Right hindlimb (tissue), 1 donor: ENCODE results near the gene ADAM10.
"Not testable (repeated sequence)": the region's sequence is repeated elsewhere in the genome, so short reads cannot be mapped to it uniquely, and the experiment has no call there.

ENCODE experiments used
- DNase-seq: peaks from one replicate; pipeline ENCODE4 v3.0.0-alpha.2; 2018

Gene ADAM10

DNA sequence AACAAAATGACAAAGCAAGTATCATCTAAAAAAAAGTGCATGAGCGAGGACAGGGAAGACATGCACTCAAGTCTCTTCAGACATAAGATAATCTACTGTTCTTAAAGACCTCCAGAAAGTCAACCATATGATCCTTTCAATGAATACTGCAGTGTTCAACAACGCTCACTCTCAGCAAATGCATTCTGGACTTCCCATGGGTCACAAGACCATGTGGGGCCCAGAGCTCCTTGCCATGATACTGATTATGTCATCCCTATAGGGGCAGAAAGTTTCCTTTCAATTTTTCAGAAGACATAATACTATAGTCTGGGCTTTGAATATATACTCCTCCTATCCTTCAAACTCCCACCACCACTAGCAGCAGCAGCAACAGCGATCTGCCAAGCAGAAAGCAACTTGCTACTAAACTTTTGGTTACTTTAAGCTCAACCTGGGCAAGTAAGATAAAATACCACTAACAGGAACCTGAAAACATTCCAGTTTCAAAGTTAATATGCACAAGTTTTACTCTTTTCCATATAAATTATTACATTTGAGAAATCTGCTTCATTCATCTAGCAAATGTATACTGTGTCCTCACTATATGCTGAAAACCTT lies 143.5 kb downstream of the ADAM10 start:
- DNase-seq, result no peak

- DNase-seq, result no peak
These were observed 145.0 kb downstream of the ADAM10 start for GRCh38 chr15:58604455-58604923.

GRCh38 chr15:58603927-58604326 lies 145.6 kb downstream of the ADAM10 start:
- not testable (repeated sequence) for DNase-seq

- no peak for DNase-seq
These were observed 146.7 kb downstream of the ADAM10 start for GRCh38 chr15:58602823-58603222.

- DNase-seq, result no peak
These were observed 150.7 kb downstream of the ADAM10 start for GRCh38 chr15:58598829-58599210.

DNA sequence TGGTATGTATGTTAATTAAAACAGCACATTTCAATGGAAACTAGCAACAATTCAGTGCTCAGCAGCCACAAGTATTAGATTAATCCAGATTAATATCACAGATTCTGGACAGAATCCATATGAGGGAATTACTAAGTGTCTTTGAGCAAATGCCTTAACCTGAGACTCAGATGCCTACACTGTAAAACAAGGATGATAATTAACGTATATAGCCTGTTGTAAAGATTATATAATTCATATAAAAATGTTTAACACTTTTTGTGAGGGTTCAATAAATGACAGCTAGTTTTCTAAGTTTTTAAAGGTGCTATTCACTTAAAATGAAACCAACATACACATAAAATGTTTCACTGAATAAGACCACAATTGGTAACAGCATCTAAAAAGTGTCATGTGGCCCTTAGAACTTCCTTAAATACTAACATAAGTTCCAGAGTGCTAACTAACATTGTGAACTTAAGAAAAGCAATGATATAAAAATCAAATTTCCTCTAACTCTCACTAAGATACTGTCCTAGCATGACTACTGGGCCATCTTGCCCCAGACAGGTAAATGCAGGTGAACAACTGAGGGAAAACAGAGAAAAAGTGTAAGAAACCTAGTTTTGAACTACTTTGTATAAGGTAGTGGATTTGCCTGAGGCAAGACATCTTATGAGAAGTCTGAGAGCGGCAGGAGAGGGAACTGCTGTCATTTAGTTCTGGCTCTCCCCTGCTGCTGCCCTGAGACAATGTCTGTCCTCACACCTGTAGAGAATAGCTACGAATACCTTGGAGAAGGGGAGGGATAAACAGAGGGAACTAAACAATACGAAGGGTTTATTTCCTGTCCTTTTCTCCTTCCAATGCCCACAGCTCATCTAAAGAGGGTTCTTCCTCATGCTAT lies 151.3 kb downstream of the ADAM10 start:
- no peak for DNase-seq

DNA sequence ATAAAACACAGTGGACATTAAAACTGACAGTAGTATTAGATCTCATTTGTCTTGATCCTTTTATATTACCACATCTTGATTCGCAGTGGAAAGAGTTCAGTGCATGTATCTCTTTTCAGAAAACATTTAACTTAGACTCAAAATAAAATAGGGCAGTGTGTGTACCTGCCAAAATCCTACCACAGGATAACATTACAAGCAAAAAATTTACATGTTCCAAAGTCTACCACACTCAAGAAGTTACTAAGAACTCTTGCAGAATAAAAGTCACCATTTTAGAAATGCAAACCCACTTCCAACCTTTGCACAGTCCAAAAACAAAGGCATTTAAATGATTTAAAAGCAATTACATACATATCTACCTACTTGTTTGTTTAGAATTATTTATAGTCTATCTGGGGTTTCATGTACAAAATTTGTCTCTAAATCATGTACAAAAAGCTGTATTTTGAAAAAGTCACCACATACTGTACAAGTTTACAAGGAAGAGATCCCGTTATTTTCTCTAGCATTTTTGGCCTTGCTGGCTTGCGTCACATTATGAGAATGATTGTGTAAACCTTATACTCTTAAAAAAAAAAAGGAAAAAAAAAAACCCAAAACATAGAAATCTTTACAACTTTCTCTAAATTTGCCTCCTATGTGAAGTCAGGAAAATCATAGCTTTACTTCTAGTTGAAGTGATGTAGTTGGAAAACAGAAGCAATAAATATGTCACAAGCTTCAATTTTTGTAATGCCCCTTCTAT lies 153.8 kb downstream of the ADAM10 start:
- DNase-seq, result no peak

- DNase-seq, result no peak
These were observed 154.6 kb downstream of the ADAM10 start for GRCh38 chr15:58594898-58595297.

DNA sequence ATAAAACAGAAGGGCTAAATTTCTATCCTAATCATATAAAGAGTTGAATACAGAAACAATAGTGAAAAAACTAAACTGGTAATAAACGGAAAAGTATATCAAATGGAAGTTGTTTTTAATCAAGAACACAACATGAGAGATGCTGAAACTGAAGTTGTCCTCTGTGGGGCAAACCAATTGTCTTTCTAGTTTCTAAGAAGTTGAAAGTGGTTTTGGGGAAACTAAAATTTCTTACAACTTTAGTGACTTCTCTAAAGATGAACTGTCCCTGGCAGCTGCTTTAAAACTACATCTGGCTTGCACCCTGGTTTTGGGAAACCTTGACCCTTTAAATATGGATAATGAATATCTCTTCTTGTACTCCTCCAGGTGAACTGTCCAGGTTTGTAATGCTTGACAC lies 155.6 kb downstream of the ADAM10 start:
- DNase-seq, result no peak

GRCh38 chr15:58590926-58591325 lies 158.6 kb downstream of the ADAM10 start:
- no peak for DNase-seq

DNA sequence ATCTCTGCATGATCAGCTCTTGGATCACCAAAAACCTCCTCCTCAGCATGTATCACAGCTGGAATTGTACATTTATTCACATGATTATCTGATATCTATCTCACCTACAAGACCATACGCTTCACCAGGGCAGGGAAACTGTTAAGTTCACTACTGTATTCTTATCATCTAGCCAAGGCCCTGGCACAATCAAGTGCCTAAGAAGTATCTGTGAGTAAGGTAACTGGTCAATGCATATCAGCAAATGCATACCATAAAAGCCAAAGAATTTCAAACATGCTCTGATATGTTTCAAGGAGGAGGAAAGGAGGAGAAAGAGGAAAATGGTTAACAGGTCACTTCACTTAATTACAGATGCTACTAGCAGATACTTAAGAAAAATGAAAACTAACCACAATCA lies 159.3 kb downstream of the ADAM10 start:
- no peak for DNase-seq

- no peak for DNase-seq
These were observed 160.5 kb downstream of the ADAM10 start for GRCh38 chr15:58589047-58589446.

GRCh38 chr15:58588096-58588495 lies 161.4 kb downstream of the ADAM10 start:
- no peak for DNase-seq

DNA sequence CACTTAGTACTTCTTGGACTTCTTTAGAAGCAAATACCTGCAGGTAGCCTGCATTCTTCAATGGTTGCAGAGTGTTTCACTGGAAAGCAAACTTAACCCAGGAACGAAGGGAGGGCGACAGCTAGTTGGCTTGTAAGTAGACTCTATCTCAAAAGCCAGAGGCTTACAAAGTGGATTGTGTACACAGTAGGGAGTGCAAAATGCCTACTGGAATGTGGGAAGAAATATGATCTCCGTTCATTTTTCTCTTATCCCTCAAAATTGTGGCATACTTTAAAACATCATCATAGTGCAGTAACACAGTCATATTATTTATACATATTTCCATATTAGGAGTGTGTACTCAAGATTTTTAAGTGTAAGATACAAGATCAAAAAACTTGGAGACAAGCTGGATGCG lies 162.0 kb downstream of the ADAM10 start:
- no peak for DNase-seq

DNA sequence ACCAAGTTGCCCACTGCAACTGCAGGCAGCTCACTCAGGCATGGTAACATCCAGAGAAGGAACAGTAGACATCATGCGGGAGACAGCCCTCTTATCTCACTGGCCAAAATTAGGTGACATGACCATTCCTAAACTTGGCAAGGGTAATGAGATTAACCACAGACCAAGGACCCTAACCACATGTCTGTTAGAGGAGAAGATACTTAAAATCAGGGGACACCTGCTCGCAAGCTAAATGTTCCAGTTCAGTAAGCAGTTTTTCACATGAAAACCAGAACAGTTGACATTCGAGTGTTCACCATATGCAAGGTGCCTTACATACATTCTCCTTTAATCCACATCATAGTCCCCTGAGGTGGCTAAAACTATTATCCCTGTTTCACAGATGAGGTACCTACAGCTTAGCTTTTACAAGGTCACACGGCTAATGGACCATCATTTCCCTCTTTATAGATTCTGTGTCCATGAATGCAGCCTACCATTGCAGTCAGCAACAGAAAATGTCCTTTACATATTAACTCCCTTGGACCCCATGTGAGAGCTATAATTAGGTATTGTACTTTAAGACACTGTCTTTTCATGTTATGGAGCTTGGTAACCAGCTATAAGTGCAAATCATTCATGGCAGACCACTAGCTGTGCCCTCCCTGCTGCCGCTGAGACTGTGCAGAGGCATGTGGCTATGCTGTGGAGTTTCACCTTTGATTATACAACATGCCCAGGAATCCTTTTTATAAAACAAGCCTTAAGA lies 163.6 kb downstream of the ADAM10 start:
- DNase-seq, result no peak

DNA sequence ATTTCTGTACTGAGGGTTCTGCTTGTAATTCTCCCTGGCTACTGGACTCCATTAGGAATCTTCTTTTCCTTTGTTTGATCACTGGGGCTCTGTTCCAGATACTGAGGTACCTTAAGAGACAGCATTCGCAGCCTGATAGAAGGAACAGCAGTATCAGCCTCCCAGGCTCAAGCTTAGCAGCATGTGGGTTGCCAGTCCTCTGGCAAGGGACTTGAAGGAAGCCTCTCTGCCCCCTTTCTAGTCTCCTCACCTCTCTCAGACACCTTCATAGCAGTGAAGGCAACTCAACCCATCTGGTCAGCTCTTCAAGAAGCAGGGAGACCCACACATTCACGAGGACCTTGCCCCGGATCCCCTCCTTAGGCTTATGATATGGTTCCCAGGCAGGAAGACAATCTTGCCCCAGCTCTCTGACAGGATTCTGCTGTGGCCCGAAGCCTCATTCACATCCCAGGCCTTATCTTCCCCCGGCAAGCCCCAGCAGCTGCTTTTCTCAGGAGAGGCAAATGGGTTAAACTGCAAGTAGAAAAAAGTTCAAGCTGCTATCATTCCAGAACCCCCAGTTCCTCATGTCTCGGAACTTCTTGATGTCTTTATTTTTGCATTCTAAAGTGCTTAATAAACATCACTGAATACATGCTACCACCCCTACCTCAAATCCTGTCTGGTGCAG lies 164.6 kb downstream of the ADAM10 start:
- DNase-seq, result no peak

GRCh38 chr15:58583171-58583908 lies 166.2 kb downstream of the ADAM10 start:
- no peak for DNase-seq

GRCh38 chr15:58582160-58582559 lies 167.3 kb downstream of the ADAM10 start:
- DNase-seq, result no peak

DNA sequence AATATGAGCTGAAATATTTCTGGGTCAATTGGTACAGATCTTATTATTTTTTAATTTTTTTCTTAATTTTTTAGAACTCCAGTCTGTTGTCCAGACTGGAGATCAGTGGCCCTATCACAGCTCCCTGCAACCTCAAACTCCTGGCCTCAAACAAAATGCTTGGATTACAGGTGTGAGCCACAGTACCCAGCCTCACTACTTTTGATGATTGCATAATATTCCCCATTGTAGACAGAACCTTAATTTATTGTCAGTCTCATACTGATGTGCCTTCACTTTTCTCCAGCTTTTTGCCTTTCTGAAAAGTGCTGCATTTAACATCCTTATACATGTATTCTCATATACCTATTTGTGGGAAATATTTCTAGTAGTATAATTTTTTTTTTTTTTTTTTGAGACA lies 172.8 kb downstream of the ADAM10 start:
- DNase-seq, result no peak

DNA sequence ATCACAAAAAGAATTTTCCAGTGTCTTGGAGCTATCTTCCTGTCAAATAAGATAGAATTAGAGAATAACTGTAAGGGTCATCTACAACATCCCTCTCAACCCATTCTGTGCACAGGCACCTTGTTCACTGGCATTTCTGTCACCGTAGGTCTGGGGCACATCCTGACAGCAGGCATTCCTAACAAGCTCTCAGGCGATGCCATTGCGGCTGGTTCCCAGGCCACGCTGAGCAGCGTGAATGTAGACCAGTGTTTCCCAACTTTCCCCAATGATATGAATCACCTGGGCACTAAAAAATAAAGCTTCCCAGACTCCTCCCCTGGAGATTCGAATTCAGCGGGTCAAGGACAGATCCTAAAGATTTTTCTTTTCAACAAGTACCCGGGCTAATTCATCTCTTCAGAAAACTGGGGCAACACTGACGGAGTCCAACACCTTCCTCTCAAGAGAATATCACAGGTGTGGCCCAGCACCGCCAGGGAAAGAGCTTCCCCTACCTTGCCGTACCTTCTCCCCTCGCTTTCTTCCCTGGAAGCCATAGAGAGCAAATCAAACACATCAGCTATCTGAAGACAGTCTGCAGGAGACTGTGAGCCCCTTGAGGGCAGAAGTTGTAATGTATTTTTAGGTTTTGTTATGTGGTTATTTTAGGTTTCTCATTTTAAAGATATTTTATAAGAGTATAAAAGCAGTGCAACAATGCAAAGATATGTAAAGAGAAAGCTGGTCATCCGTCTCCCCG lies 174.3 kb downstream of the ADAM10 start:
- no peak for DNase-seq

DNA sequence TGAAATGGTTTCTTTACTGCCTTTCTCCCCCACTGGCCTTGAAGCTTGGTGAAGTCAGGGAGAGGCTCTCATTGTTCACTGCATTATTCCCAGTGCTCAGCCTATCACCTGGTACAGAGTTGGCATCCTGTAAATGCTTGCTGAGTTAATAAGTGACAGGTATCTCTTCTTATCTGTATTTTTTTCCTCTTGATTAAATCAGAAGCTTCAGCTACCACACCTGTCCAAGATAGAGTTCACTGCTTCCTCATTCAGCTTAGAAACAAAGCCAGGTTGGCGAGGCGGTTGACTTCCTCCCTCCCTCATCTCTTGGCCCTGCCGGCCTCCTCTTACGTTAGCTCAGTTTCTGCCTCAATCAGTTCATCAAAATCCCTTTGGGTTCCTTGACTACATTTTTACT lies 174.9 kb downstream of the ADAM10 start:
- no peak for DNase-seq
